RPMI7951 (cell line): ENCODE measurements around the gene RGP1. TPM values are rescaled to one million over a fixed set of nuclear protein-coding genes. Genes with fewer than 3 reads are reported as not detected.

Experiments
- DNase-seq: peaks from one replicate; pipeline ENCODE4 v3.0.0-alpha.2; 2012; ENCODE audit warnings: low read depth
- total RNA-seq: library from RNA; depleted of rRNA; stranded (reverse); fragments of >200 nt; shearing (Covaris generic); gene quantifications from 2 replicates; pipeline ENCODE4 v1.2.3, GENCODE V29; 2014; rRNA removed

Gene RGP1
- 9.4 and 10.3 TPM in 2 replicates for total RNA-seq

DNA sequence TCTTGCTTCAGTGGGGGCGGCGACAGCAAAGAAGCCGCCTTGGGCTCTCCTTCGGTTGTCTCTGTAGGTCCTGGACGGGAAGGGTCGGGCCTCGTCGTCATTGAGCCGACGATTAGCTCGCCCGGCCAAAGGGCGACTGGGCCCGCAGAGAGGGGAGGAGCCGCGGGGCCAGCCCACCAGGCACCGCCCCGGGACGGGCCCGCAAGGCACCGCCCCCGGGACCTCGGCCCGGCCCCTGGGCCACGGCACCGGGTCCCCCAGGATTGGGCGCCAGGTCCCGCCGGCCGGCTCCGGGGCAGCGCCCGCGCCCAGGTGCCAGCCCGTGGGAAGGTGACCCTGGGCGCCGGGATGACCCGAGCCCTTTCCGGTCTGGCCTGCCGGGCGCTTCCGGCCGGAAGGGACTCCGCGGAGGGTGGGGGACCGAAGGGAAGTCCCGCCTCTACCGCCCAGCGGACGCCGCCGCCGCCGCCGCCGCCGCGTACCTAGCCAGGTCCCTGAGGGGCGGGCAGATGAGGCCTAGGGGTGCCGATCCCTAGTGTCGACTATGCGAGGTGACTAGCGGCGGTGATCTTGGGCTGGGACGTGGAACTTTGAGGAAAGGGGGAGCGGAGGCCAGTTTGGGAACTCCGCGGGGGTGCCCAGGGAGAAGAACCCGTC lies at the start of gene RGP1, which contains the start of gene GBA2:
TSS of gene RGP1 (plus strand) at position 430 of the 657 bp plus-strand sequence. CDS start 469 bp downstream, outside the sequence.
TSS of gene GBA2 (minus strand) at position 371 of the 657 bp plus-strand sequence. CDS start 524 bp downstream, outside the sequence.
- DNase-seq = peak; percentile 72

- DNase-seq = no peak
Measured at GRCh38 chr9:35700031-35700430, 49.1 kb upstream of the RGP1 start.

- no peak for DNase-seq
Measured at GRCh38 chr9:35700942-35701341, 48.1 kb upstream of the RGP1 start.

- DNase-seq = no peak
Measured at GRCh38 chr9:35702696-35703095, 46.4 kb upstream of the RGP1 start.

- DNase-seq = no peak
Measured at GRCh38 chr9:35703906-35704672, 45.0 kb upstream of the RGP1 start.

GRCh38 chr9:35705372-35705771 lies 43.7 kb upstream of the RGP1 start:
- no peak for DNase-seq

- no peak for DNase-seq
Measured at GRCh38 chr9:35705836-35706430, 43.2 kb upstream of the RGP1 start.

GRCh38 chr9:35706951-35707350 lies 42.1 kb upstream of the RGP1 start:
- DNase-seq = no peak

- no peak for DNase-seq
Measured at GRCh38 chr9:35708146-35708545, 40.9 kb upstream of the RGP1 start.

GRCh38 chr9:35710818-35711500 lies 38.1 kb upstream of the RGP1 start:
- no peak for DNase-seq

DNA sequence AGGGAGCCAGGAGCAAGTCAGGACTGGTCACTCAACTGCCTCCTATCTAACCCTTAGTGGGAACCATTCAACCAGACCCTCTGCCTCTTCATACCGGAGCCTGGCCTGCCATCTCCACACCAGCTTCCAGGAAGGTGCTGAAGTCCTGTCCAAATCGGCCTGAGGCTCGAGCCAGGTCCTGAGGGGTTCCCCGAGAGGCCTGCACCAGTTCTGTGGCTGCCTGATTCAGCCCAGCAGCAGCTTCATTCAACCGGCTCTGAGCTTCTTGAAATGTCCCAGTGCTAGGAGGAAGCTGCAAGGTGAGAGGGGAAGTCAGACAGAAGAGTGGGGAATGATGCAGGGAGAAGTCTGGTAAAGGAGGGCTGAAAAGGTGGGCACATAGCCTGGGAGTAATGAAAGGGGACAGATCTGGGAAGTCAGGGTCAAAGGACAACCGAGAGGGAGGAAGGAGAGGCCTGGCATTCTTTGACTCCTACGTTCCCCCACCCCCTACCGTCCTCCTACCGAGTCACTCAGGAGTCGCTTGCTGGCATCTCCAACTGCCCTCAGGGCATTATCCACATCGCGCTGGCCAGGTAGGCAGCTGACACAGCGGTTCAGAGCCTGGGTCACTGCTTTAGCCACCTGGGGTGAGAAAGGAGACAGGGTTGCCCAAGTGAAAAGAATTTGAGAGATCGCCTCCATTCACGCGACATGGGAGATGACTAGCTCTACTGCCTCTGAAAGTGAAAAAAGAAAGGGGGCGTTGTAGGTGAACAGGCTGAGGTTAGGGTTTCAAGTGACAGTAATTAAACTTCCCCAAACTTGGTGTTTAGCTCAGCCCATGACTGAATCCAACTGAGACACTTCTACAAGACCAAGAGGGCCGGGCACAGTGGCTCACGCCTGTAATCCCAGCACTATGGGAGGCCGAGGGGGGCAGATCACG lies 37.3 kb upstream of the RGP1 start:
- DNase-seq = no peak

DNA sequence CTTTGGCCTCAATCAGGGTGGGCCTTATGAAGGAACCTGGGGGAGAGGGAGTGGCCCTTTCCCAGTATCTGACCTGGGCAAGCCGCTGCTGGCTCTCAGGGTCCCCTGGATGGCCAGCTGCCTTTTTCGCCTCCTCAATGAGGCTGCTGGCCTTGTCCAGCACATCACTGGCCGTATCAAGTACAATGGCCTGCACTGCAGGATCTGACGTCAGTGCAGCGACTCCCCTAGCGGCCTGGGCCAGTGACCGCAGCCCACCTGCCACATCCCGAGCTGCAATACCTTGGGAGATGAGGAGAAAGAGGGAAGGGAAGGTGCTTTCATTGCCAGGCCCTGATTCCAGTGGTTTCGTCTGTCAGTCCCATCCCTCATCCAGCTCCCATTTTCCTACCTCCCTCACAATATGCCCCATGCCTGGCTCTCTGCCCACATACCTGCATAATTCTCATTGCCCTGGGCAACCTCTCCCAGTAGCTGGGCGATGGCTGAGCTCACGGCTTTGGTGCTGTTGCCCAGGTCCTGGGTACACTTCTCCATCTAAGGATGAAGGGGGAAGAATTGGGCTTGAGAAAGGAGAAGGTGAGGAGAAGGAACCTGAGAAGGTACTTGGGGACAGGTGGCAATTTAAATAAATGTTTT lies 36.2 kb upstream of the RGP1 start:
- DNase-seq = no peak

DNA sequence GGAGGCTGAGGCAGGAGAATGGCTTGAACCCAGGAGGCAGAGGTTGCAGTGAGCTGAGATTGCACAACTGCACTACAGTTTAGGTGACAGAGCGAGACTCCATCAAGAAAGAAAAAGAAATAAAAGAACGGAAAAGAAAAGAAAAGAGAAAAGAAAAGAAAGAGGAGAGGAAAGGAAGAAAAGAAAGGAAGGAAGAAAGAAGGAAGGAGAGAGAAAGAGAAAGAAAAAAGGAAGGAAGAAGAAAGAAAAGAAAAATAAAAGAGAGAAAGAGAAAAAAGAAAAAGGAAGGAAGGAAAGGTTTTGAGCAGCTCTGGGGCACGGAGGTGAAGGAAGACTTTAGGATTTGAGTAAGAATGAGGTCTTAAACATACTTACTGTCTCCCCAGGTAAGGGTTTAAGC lies 35.5 kb upstream of the RGP1 start:
- no peak for DNase-seq

- DNase-seq = no peak
Measured at GRCh38 chr9:35714123-35714522, 35.0 kb upstream of the RGP1 start.

DNA sequence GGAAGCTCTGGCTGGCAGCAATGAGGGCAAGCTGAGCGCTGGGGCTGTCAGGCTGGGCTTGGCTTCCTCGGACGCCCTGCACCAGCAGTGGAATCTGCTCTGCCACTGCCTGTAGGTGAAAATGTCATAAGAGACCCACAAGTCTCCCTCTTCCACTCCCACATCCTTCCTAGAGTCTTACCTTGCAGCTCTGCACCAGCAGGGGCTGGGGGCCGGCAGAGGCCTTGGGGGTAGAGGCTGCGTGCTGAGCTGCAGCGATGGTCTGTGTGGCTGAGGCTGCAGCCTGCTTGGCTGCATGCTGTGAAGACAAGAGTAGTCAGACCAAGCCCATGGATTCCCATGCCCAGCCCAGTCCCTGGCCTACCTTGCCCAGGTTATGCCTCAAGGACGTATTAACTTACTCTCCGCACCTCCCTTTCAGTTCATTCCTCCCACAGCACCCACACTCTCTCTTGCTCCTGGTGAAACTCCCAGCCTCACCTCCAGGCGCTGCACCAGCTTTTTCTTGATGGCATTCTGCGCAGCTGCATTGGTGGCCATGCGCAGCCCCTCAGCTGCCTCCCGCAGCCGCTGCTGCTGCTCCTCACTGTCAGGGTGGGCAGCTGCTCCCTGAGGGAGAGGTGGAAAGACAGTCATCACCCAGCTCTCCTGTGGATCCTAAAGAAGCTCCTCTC lies 34.4 kb upstream of the RGP1 start:
- no peak for DNase-seq

DNA sequence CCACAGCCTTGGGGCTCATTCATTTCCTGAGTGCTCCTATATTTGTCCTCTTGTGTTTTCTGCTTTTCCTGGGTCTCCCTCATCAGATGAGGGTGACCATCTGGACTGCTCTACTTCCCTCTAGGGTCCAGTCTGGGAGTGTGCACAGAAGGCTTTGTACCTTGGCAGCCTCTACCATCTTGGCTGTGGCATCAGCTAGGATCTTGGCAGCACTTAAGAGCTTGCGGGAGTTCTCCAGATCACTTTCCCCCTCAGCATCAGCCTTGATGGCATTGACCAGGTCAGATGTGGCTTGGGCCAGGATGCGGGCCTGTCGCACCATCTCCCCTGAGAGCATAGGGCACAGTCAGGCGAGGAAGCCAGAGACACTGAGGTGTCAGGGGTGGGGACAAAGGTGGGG lies 32.9 kb upstream of the RGP1 start:
- DNase-seq = peak; percentile 30

DNA sequence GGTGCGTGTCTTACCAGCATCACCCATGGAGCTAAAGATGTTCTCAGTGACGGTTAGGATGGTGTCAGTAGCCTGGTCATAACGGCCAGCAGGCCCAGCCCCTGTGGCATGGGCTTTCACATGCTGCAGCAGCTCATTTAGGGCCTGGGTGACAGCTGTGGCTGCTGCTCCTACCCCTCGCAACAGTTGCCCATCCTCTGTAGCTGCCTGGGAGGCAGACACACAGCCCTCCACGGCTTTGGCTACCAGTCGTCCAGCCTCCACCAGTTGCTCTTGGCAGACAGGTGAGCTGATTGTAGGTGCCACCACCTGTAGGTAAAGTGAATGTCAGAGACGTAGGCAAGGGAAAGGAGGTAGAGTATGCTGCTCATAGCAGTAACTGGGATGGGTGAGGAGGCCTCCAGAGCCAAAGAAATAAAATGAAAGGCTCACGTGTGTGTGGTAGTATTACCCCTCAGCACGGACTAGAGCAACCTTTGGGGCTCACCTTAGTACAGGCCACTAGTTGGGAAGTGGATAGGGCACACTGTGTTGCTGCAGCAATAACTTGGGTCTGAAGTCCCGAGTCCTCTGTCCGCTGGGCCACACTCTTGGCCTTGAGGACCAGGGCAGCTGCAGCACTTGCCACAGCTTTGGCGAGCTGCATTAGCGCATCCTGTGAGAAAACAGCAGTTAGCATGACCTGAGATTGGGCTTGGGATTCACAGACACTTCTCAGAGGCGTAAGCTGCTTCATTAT lies 31.8 kb upstream of the RGP1 start:
- DNase-seq = no peak

DNA sequence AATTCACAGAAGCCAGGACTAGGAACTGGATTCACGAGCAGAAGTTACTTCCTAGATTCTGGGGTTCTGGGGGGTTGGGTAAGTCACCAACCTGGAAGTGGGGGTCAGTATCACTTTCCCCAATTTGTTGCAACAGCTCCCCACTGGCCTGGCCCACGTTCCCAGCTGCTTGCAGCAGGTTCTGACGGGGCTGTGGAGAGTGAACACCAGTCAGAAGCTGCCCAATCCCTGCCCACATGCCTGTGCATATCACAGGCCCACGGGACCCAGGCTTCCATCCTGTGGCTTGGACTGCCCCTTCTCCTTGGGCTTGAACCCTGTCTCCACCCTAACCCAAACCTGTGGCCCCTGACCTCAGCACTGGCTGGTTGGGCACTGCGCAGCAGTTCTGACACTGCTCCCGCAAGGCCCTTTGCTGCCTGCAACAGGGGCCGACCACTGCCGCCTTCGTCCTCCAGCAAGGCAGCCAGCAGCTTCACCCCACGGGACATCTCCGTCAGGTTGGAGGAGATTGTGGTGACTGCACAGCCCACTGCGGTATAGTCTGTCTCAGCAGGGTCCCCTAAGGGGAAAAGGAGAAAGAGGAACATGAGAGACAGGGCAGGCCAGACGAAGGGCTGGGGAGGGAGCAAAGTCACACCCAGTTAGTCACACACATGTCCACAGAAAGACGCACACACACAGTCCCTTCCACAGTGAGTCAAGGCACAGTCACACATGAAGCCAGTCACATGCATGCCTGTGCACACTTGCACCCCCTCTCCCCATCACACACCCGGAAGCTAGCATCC lies 30.2 kb upstream of the RGP1 start:
- peak; percentile 15 for DNase-seq
